Fibroblast of villous mesenchyme (primary cell): ENCODE measurements around the gene FBXO21. TPM values are rescaled to one million over a fixed set of nuclear protein-coding genes. Genes with fewer than 3 reads are reported as not detected.
"Not testable (repeated sequence)": the region's sequence is repeated elsewhere in the genome, so short reads cannot be mapped to it uniquely, and the experiment has no call there.

ENCODE experiments used
- DNase-seq: peaks from one replicate; pipeline ENCODE4 v3.0.0-alpha.2; 2010; ENCODE audit warnings: low read depth
- H3K4me3 ChIP-seq: 2 replicates; pipeline ENCODE4 v1.5.1; 2011; ENCODE audit warnings: low read depth, mild to moderate bottlenecking, low read length
- CTCF ChIP-seq: IDR thresholded peaks from 2 replicates; pipeline ENCODE4 v1.5.1; 2012; ENCODE audit warnings: low read depth, mild to moderate bottlenecking, low read length; ENCODE audit not compliant: insufficient read depth
- total RNA-seq: library from RNA; depleted of rRNA; stranded (reverse); fragments of >200 nt; gene quantifications from 2 replicates; pipeline ENCODE4 v1.2.3, GENCODE V29; 2012

The FBXO21 gene
- total RNA-seq, 1 donor, result 48.4 TPM

- H3K4me3 ChIP-seq, result no peak overlapping the region
- TF ChIP-seq CTCF, result no peak
- no peak for DNase-seq
These were observed 36.9 kb upstream of the FBXO21 start for GRCh38 chr12:117227000-117227653.

- no peak for DNase-seq
- TF ChIP-seq CTCF, result no peak
- H3K4me3 ChIP-seq, result no peak overlapping the region
These were observed 36.2 kb upstream of the FBXO21 start for GRCh38 chr12:117226505-117226904.

- H3K4me3 ChIP-seq, result no peak overlapping the region
- DNase-seq, result no peak
- TF ChIP-seq CTCF, result no peak
These were observed 34.9 kb upstream of the FBXO21 start for GRCh38 chr12:117225179-117225578.

- DNase-seq, H3K4me3 ChIP-seq: not testable (repeated sequence)
These were observed 30.7 kb upstream of the FBXO21 start for GRCh38 chr12:117220947-117221346.

GRCh38 chr12:117218149-117218548 lies 27.9 kb upstream of the FBXO21 start:
- no peak for DNase-seq
- no peak overlapping the region for H3K4me3 ChIP-seq
- TF ChIP-seq CTCF, result no peak

GRCh38 chr12:117216686-117217085 lies 26.4 kb upstream of the FBXO21 start:
- H3K4me3 ChIP-seq, result no peak overlapping the region
- no peak for TF ChIP-seq CTCF
- DNase-seq, result no peak

GRCh38 chr12:117214797-117215196 lies 24.5 kb upstream of the FBXO21 start:
- DNase-seq, result no peak
- no peak overlapping the region for H3K4me3 ChIP-seq
- TF ChIP-seq CTCF, result no peak
